Nephron (organoid): ENCODE data around the gene KCNK3.

Source experiments
- H3K27ac Mint-ChIP-seq, 3 experiments: 2 replicates each; pipeline ENCODE4 v1.8.0; 2020; ENCODE audit warnings: mixed read lengths in 3 of 3, mild to moderate bottlenecking in 2 of 3, moderate library complexity in 1 of 3
- H3K27me3 Mint-ChIP-seq: 2 replicates; pipeline ENCODE4 v1.8.0; 2021; ENCODE audit warnings: low read depth, mild to moderate bottlenecking, moderate library complexity, mixed read lengths
- H3K36me3 Mint-ChIP-seq: 2 replicates; pipeline ENCODE4 v1.8.0; 2020; ENCODE audit warnings: low read depth, mixed read lengths
- H3K4me1 Mint-ChIP-seq: 2 replicates; pipeline ENCODE4 v1.8.0; 2020; ENCODE audit warnings: mixed read lengths
- H3K4me3 Mint-ChIP-seq, 3 experiments: 2 replicates each; pipeline ENCODE4 v1.8.0; 2020; ENCODE audit warnings: mild to moderate bottlenecking in 3 of 3, mixed read lengths in 3 of 3, moderate library complexity in 2 of 3
- H3K9me3 Mint-ChIP-seq: 2 replicates; pipeline ENCODE4 v1.8.0; 2020; ENCODE audit warnings: mixed read lengths
- TF ChIP-seq, protein P1 (sequence below), 3 experiments: fragments of 200-600 bp; sonication (generic); IDR thresholded peaks; one replicate each; pipeline ENCODE4 v1.5.0; 2021; ENCODE audit warnings: antibody characterized with exemption in 3 of 3; ENCODE audit not compliant: unreplicated experiment in 3 of 3

The KCNK3 gene

DNA sequence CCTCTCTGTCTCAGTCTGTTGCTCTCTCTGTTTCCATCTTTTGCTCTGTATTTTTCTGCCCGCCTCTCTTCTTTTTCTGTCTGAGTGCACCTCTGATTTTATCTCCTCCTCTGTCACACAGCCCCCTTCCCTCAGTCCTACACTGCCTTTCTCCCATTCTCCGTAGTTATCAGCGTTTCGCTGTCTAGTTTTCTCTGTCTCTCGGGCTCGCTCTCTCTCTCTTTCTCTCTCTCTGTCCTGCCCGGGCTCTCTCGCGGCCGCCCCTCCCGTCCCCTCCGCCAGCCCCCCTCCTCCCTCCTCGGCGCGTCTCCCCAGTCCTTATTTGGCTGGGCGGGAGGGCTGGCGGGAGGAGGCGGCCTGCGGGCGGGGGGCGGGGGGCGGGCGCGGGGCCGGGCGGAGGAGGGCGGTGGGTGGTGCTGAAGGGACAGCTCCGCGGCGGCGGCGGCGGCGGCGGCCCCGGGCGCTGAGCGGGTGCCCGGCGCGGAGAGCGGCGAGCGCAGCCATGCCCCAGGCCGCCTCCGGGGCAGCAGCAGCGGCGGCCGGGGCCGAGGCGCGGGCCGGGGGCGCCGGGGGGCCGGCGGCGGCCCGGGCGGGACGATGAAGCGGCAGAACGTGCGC is at the start of gene KCNK3:
Gene KCNK3, plus strand, starts transcription at position 444 of the 618 bp plus-strand sequence. Its CDS starts 154 bp downstream, at position 598.
- Mint-ChIP-seq H3K27me3 (peaks cover 82% of the 10 kb centered on the region), H3K4me1 (peaks cover 20% of the 10 kb centered on the region), H3K4me3 (peak within 1 kb of the TSS; percentile 68 to 75 (median 75)), H3K9me3 (no peaks in the 10 kb centered on the region), H3K27ac (peak within 1 kb of the TSS; percentile 33 to 79 (median 33)), H3K36me3 (no peaks in the 10 kb centered on the region)
- TF ChIP-seq, protein P1, sequence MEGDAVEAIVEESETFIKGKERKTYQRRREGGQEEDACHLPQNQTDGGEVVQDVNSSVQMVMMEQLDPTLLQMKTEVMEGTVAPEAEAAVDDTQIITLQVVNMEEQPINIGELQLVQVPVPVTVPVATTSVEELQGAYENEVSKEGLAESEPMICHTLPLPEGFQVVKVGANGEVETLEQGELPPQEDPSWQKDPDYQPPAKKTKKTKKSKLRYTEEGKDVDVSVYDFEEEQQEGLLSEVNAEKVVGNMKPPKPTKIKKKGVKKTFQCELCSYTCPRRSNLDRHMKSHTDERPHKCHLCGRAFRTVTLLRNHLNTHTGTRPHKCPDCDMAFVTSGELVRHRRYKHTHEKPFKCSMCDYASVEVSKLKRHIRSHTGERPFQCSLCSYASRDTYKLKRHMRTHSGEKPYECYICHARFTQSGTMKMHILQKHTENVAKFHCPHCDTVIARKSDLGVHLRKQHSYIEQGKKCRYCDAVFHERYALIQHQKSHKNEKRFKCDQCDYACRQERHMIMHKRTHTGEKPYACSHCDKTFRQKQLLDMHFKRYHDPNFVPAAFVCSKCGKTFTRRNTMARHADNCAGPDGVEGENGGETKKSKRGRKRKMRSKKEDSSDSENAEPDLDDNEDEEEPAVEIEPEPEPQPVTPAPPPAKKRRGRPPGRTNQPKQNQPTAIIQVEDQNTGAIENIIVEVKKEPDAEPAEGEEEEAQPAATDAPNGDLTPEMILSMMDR (IDR thresholded peaks at IDR 0.05; ENCODE audit: unreplicated experiment in 3 of 3): no peak

DNA sequence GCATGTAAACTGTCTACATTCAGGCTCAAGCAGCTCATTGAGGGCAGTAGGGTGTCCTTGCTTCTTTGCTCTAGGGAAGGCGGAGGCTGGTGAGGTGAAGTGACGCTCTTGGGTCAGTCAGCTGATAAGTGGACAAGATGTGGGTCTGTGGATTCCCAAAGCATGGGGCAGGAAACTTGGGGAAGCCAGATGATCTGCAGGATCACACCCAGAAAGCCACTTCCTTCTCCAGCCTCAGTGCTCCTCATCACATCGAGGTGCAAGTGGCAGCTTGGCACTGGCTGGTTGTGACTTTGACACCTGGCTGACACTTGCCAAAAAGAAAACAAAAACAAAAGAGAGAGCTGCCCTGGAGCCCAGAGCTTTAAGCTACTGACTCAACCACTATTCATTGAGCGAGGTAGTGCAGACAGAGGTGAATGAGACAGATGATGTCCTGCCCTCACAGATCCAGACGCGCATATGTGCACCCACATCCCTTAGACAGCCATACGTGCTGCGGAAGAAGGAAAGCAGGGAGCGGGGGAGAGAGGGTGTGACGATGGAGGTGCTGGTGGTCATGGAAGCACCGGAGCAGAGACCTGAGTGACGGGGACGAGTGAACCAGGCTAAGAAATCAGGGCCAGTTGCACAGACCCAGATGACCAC is 48.2 kb upstream of the KCNK3 start:
- no peaks in the 10 kb centered on the region for H3K9me3 Mint-ChIP-seq
- peaks cover 22% of the 10 kb centered on the region for H3K4me1 Mint-ChIP-seq
- peaks cover 31% of the 10 kb centered on the region for H3K27me3 Mint-ChIP-seq
- H3K4me3 Mint-ChIP-seq: no peak overlapping the region
- no peak overlapping the region for H3K27ac Mint-ChIP-seq
- no peaks in the 10 kb centered on the region for H3K36me3 Mint-ChIP-seq
- TF ChIP-seq, protein P1 (IDR thresholded peaks at IDR 0.05; ENCODE audit: unreplicated experiment in 3 of 3): no peak

DNA sequence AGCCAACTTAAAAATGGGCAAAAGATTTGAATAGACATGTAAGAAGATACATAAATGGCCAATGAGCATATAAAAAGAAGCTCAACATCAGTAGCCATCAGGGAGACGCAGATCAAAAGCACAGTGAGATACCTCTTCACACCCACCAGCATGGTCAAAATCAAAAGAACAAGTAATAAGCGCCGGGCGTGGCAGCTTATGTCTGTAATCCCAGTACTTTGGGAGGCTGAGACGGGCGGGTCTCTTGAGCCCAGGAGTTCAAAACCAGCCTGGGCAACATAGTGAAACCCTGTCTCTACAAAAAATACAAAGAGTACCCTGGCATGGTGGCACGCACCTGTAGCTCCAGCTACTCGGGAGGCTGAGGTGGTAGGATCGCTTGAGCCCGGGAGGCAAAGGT is 46.8 kb upstream of the KCNK3 start:
- no peak overlapping the region for H3K27ac Mint-ChIP-seq
- peaks cover 27% of the 10 kb centered on the region for H3K4me1 Mint-ChIP-seq
- TF ChIP-seq, protein P1 (IDR thresholded peaks at IDR 0.05; ENCODE audit: unreplicated experiment in 3 of 3): no peak
- H3K36me3 Mint-ChIP-seq: no peaks in the 10 kb centered on the region
- H3K4me3 Mint-ChIP-seq: no peak overlapping the region
- peaks cover 25% of the 10 kb centered on the region for H3K27me3 Mint-ChIP-seq
- no peaks in the 10 kb centered on the region for H3K9me3 Mint-ChIP-seq

DNA sequence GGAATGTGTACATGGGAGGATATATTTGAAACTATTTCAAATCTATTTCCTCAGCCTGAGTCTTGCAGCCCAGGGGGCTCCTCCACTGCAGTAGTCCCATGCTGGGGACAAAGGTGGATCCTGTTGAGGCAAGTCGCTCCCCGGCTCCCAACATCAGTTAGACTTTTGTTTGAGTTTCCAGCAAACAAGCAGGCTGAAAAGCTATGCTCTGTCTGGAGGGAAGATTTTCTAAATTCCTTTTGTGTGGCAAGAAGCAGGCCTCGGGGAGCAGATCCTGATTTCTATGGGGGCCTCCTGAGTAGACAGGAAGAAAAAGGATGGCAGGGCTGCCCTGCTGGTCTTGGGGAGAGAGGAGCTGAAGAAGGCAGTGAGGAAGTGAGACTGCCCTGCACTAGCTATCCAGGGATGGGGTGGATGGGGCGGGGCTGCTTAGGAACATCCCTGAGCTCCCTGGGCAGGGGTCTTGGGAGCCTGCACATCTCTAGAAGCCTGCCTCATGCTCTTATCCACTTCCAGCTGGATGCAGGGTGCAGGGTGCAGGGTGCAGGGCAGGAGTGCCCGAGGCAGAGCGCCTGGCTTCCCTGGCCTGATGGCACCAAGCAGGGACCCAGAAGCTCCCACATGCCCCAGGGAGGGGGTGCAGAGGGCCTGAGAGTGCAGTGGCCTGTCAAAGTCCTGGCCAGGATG is 45.4 kb upstream of the KCNK3 start:
- Mint-ChIP-seq H3K27ac (peak overlapping the region; percentile 35 to 77 (median 46)), H3K4me1 (peaks cover 34% of the 10 kb centered on the region), H3K4me3 (no peak overlapping the region), H3K9me3 (no peaks in the 10 kb centered on the region), H3K36me3 (no peaks in the 10 kb centered on the region), H3K27me3 (peaks cover 25% of the 10 kb centered on the region)
- TF ChIP-seq, protein P1 (IDR thresholded peaks at IDR 0.05; ENCODE audit: unreplicated experiment in 3 of 3): no peak

GRCh38 chr2:26647981-26648380 is 44.5 kb upstream of the KCNK3 start:
- Mint-ChIP-seq H3K9me3 (no peaks in the 10 kb centered on the region), H3K27ac (no peak overlapping the region)

More at GRCh38 chr2:26647981-26648380, 44.5 kb upstream of the KCNK3 start:
- Mint-ChIP-seq H3K4me1 (peaks cover 40% of the 10 kb centered on the region), H3K27me3 (peaks cover 22% of the 10 kb centered on the region), H3K4me3 (no peak overlapping the region), H3K36me3 (no peaks in the 10 kb centered on the region)
- TF ChIP-seq, protein P1 (IDR thresholded peaks at IDR 0.05; ENCODE audit: unreplicated experiment in 3 of 3): no peak
